ENCODE measurements around the gene NR6A1. TPM values are rescaled to one million over a fixed set of nuclear protein-coding genes. Genes with fewer than 3 reads are reported as not detected.
"Not testable (repeated sequence)": the region's sequence is repeated elsewhere in the genome, so short reads cannot be mapped to it uniquely, and the experiment has no call there.

Gene NR6A1
- polyA plus RNA-seq, 4 donors, result 0.66 to 1.9 (median 1.3) TPM

DNA sequence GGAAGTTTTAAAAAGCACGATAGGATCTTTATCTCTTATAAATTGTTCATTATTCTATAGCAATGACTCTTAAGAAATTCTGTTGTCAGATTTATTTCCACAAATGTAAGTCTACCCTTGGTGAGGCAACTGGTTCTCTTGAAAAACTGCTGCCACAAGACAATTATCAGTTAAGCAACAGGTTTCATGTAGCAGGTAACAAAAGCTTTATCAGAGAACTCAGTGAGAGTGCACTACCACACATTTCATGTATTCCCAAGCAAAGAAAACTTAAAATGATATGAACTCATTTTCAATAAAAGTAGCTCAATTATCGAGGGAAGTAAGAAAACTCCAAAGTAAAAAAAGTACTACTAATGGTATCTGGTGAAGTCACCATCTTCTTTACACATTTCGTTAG lies 9.4 kb downstream of the NR6A1 start:
- no peak for DNase-seq (ENCODE audit: low read depth in 4 of 4, low spot score in 2 of 4)

DNA sequence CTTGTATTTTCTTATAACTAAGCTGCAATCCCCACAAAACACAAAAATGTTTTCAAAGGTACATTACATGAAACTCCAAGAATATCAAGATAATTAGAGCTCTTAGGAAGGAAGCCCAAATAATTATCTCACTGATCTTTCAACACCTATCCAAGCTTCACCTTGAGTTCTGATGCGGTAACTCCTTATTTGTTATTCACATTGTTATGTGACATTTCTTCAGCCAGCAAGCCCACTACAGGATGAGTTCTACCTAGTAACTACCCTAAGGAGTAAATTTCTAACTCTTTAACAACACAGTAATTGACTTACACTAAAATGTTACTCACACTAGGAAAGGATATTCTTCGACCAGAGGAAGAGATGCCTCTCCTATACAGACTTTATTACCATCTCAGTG lies 9.9 kb downstream of the NR6A1 start:
- no peak for DNase-seq (ENCODE audit: low read depth in 4 of 4, low spot score in 2 of 4)

- no peak for DNase-seq (ENCODE audit: low read depth in 4 of 4, low spot score in 2 of 4)
Observed at GRCh38 chr9:124760719-124761118, 10.4 kb downstream of the NR6A1 start.

- DNase-seq (ENCODE audit: low read depth in 4 of 4, low spot score in 2 of 4), result no peak
Observed at GRCh38 chr9:124759327-124759726, 11.8 kb downstream of the NR6A1 start.

DNA sequence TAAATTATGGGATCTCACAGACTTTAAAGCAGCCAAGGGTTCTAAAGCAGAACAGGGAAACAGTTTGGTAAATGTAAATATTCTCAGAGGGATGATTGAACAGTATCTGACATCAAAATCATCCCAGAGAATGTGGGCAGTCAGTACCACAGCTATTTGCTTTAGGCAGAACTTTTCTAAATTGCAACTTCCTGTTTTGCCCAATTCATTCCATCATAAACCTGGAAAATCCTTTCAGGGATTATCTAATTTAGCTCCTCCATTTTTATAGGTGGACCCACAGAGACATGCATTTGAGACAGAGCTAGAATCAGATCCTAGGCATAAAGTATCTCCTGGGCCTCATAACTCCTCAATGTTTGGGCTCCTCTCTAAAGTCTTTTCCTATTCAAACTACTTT lies 12.4 kb downstream of the NR6A1 start:
- DNase-seq (ENCODE audit: low read depth in 4 of 4, low spot score in 2 of 4), result no peak

- DNase-seq (ENCODE audit: low read depth in 4 of 4, low spot score in 2 of 4), result no peak
Observed at GRCh38 chr9:124758061-124758460, 13.1 kb downstream of the NR6A1 start.

DNA sequence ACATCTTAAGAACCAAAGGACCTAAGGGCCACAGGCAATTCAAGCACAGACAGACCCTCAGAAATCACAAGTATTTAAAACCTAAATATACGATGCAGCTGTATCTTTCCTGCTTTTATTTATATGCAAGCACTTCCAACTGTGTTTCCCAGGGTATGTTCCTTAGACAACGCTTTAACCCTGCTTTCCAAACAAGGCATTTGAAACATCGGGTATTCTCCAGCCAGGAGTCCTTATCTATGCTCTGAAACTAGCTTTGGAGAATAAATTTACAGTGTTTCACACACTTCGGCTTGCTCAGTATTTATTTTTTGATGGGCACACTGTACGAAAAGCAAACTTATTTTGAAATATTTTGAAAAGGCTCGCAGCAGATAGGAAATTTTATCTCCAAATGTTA lies 13.5 kb downstream of the NR6A1 start:
- no peak for DNase-seq (ENCODE audit: low read depth in 4 of 4, low spot score in 2 of 4)

GRCh38 chr9:124756011-124756410 lies 15.1 kb downstream of the NR6A1 start:
- no peak for DNase-seq (ENCODE audit: low read depth in 4 of 4, low spot score in 2 of 4)

- DNase-seq (ENCODE audit: low read depth in 4 of 4, low spot score in 2 of 4), result no peak
Observed at GRCh38 chr9:124755061-124755460, 16.1 kb downstream of the NR6A1 start.

DNA sequence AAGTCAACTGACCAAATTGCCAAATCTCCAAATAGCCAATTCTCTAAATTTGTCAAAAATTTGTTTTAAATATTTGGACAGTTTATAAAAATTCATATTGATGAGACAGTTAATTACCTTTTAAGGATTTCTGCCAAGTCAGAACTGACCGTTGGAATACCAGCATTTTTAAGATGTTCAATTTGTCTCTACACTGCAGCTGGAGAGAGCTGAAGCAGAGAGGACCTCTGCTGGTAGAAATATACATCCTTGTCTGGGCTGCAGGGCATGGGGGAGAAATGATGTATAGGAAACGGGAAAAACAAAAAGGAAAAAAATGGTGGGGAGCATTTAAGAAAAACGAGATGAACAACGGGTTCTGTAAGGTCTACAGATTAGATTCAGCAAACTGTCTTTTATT lies 16.8 kb downstream of the NR6A1 start:
- no peak for DNase-seq (ENCODE audit: low read depth in 4 of 4, low spot score in 2 of 4)

DNA sequence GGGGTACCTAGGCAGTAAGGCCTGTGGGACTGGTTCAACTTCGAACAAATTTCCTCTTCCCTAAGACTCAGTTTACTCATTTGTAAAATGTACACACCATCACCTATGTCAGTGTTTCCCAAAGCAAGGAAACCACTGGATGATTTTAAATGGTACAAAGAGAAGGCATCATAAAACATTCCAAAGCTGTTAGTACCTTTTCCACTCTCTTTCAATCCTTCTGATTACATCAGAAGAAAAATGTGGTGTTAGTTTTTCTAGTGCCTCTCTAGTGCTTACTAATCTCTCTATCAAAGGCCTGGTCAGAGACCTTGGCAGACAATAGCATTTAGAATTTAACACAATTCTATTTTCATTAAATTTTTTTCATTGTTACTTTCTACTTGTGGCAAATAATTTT lies 18.1 kb downstream of the NR6A1 start:
- no peak for DNase-seq (ENCODE audit: low read depth in 4 of 4, low spot score in 2 of 4)

DNA sequence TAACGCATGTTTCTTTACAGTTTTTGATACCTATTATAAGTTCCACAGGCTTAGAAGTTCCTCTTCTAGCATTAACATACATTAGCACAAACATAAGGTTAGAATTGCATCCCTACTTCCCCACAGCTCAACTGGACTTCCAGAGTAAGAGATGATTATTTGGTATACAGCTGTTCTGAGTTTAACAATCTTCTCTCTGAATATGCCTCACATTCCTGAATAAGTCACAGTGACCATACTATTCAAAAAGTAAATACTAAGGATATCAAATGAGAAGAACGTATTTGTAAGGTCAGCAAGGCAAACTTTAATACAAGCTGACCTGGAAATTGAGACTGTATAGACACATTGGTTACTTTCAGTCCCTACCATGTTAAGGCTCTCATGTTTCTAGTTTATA lies 21.3 kb downstream of the NR6A1 start:
- no peak for DNase-seq (ENCODE audit: low read depth in 4 of 4, low spot score in 2 of 4)

GRCh38 chr9:124749284-124749683 lies 21.8 kb downstream of the NR6A1 start:
- no peak for DNase-seq (ENCODE audit: low read depth in 4 of 4, low spot score in 2 of 4)

DNA sequence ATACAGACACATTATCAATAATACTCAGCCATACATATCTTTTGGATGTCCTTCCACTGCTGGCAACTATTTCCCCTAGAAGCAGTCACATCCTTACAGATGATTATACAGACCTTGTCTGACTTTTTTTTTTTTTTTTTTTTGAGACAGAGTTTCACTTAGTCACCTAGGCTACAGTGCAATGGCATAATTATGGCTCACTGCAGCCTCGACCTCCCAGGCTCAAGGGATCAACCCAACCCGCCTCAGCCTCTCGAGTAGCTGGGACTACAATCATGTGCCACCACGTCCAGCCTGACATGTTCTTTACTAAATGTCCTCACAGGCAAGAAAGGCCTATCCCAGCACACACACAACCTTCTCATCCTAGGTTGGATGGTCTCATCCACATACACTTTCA lies 24.0 kb downstream of the NR6A1 start:
- no peak for DNase-seq (ENCODE audit: low read depth in 4 of 4, low spot score in 2 of 4)

DNA sequence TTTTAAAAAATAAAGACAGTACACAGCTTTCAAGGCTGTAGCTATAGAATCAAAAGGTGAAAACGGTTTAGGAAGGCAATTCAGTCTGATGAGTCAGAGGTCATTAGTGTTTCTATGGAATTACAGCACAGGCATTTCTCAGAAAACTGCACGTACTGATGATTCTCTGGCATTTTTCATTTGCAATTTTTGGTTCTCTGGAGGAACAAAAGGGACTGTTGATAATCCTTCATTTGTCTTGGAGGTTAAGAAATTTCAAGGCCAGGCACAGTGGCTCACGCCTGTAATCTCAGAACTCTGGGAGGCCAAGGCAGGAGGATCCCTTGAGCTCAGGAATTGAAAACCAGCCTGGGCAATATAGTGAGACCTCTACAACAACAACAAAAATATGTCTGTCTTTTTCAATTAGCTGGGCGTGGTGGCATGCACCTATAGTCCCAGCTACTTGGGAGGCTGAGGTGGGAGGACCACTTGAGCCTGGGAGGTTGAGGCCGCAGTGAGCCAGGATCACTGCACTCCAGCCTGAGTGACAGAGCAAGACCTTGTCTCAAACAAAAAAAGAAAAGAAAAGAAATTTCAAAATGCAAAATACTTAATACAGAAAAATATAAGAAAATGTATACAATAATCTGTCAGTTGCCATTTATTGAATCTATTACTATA lies 27.3 kb downstream of the NR6A1 start:
- no peak for DNase-seq (ENCODE audit: low read depth in 4 of 4, low spot score in 2 of 4)

DNA sequence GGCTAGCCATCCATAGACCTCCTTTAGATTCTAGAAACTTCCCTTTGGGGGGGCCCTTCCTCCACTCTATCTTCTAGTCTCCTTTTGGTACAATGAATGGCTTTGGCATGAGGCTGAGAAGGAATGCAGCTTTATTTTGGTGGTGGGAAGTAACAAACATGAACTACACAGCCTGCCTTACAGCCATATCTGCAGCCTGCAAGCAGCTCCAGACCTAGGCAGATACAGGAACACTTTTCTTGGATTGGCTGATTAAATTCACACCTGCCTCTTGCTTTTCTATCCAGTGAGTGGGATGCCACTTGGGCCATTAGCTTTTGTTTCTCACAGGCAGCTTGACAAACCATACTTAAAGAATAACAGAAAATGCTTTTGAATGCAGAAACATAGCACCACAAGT lies 28.2 kb downstream of the NR6A1 start:
- no peak for DNase-seq (ENCODE audit: low read depth in 4 of 4, low spot score in 2 of 4)

DNA sequence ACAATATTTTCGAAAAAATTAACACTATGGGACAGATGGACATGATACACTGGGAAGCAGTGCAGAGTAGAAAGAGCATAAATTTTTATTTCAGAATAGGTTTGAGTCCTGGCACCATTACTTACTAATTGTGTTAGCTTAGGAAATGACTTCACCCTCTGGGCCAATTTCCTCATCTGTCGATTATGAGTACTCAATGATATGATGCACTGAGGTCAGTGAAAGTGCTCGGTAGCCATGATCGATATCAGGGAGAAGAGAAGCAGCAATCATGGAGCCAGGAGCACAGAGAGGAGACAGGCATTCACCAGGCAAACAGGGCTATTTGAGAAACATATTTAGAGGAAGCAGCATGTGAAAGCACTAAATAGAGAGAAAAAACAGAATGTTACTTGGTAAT lies 29.4 kb downstream of the NR6A1 start:
- no peak for DNase-seq (ENCODE audit: low read depth in 4 of 4, low spot score in 2 of 4)

- no peak for DNase-seq (ENCODE audit: low read depth in 4 of 4, low spot score in 2 of 4)
Observed at GRCh38 chr9:124741149-124741548, 30.0 kb downstream of the NR6A1 start.

GRCh38 chr9:124739360-124739759 lies 31.8 kb downstream of the NR6A1 start:
- no peak for DNase-seq (ENCODE audit: low read depth in 4 of 4, low spot score in 2 of 4)

DNA sequence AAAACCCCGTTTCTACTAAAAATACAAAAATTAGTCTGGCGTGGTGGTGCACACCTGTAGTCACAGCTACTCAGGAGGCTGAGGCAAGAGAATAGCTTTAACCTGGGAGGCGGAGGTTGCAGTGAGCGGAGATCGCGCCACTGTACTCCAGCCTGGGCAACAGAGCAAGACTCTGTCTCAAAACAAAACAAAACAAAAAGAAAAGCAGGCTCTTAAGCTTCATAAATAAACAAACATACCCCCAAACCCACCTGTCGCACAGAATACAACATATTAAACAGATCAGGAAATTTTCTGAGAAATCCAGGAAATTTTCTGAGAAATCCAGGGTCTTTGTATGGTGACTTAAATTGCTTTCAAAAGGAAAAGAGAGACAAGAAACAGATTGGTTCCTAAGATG lies 33.0 kb downstream of the NR6A1 start:
- not testable (repeated sequence) for DNase-seq (ENCODE audit: low read depth in 4 of 4, low spot score in 2 of 4)

GRCh38 chr9:124735121-124735520 lies 36.0 kb downstream of the NR6A1 start:
- no peak for DNase-seq (ENCODE audit: low read depth in 4 of 4, low spot score in 2 of 4)

DNA sequence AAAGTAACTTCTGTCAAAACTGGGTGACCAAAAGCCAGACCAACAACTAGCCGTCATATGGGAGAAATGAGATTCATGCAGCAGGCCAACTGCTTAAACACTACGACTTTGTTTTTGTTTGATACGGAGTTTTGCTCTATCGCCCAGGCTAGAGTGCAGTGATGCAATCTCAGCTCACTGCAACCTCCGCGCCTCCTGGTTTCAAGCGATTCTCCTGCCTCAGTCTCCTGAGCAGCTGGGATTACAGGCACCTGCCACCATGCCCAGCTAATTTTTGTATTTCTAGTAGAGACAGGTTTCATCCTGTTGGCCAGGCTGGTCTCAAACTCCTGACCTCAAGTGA lies 36.4 kb downstream of the NR6A1 start:
- DNase-seq (ENCODE audit: low read depth in 4 of 4, low spot score in 2 of 4), result not testable (repeated sequence)
